ENCODE data around the gene ATOX1. TPM values are rescaled to one million over a fixed set of nuclear protein-coding genes. Genes with fewer than 3 reads are reported as not detected.

Gene ATOX1
- total and polyA plus RNA-seq, 2 of the 8 experiments (the other 6 are each of a cell fraction or from before 2014, with no cell fraction given): 79.9 to 232 TPM

GRCh38 chr5:151724360-151724759, 34.1 kb downstream of the ATOX1 start:
- FAIRE-seq: no peak
- Histone ChIP-seq H3K23me2 (ENCODE audit: low read depth, low read length) (no peaks in the 10 kb centered on the region), H3K9me3 (ENCODE audit: insufficient read depth in 2 of 2, low read depth in 1 of 2, low read length in 1 of 2) (peaks cover 2 to 3% of the 10 kb centered on the region in 2 experiments; a peak in 2 of 4 replicates), H4K5ac (ENCODE audit: insufficient read length, low read depth, low read length) (no peak overlapping the region), H2BK20ac (ENCODE audit: low read length) (no peak overlapping the region), H3K4me3 (ENCODE audit: extremely low read depth in 1 of 4, insufficient read depth in 2 of 4, low read depth in 3 of 4, low read length in 4 of 4) (no peak overlapping the region), H4K91ac (replicated peaks; ENCODE audit: insufficient read length, low read length) (no peak overlapping the region), H3K18ac (ENCODE audit: extremely low read depth, low read length) (no peak overlapping the region), H3K79me1 (ENCODE audit: low read depth, low read length) (no peaks in the 10 kb centered on the region), H3K4me2 (ENCODE audit: insufficient read depth in 1 of 2, low read depth in 2 of 2, low read length in 2 of 2) (no peak overlapping the region), H3K27me3 (replicated peaks in 1 of 4; ENCODE audit: control insufficient read depth in 3 of 4, extremely low read depth in 1 of 4, insufficient read depth in 3 of 4, low read length in 3 of 4) (no peaks in the 10 kb centered on the region), H3K36me3 (ENCODE audit: control insufficient read depth in 2 of 4, insufficient read depth in 4 of 4, low read length in 3 of 4) (peaks cover 0 to 2% (median 0%) of the 10 kb centered on the region in 4 experiments; a peak in 1 of 8 replicates), H2AK5ac (ENCODE audit: low read depth, low read length) (no peak overlapping the region), H2BK120ac (replicated peaks; ENCODE audit: low read depth, low read length) (no peak overlapping the region), H3K14ac (ENCODE audit: insufficient read length) (no peak overlapping the region), H2BK15ac (ENCODE audit: low read length) (no peak overlapping the region), H3K4me1 (replicated peaks in 1 of 4; ENCODE audit: control insufficient read depth in 3 of 4, insufficient read depth in 4 of 4, low read length in 3 of 4) (peaks cover 0 to 10% (median 6%) of the 10 kb centered on the region in 4 experiments; a peak in 4 of 7 replicates), H4K8ac (ENCODE audit: extremely low read depth, insufficient read depth, low read length) (no peak overlapping the region), H3K9ac (replicated peaks in 1 of 4; ENCODE audit: extremely low read depth in 1 of 4, low read depth in 3 of 4, low read length in 3 of 4) (no peak overlapping the region), H3K4ac (replicated peaks; ENCODE audit: insufficient read length, low read depth, low read length) (no peak overlapping the region), H4K20me1 (replicated peaks in 1 of 2; ENCODE audit: control insufficient read depth in 1 of 2, insufficient read depth in 2 of 2, low read length in 2 of 2) (no peaks in the 10 kb centered on the region), H3K27ac (ENCODE audit: low read depth, low read length) (no peak overlapping the region), H3K79me2 (ENCODE audit: control insufficient read depth in 1 of 2, insufficient read depth in 2 of 2, low read length in 2 of 2) (no peaks in the 10 kb centered on the region), H3K23ac (ENCODE audit: insufficient read length) (no peak overlapping the region), H2BK12ac (ENCODE audit: low read depth, low read length) (no peak overlapping the region), H2AFZ (ENCODE audit: low read length) (no peak overlapping the region), H2BK5ac (ENCODE audit: low read depth, low read length) (no peak overlapping the region), H3K56ac (replicated peaks; ENCODE audit: insufficient read length, low read depth, low read length) (no peak overlapping the region)
- no peak for DNase-seq (ENCODE audit: low read depth in 1 of 2, low spot score in 2 of 2)
- 95% methylated on average over 2 of the region's 2 CpGs; no CpG with 5 or more reads in 1 of the 2 experiments for WGBS, 2 experiments (ENCODE audit: extremely low coverage in 1 of 2, insufficient coverage in 1 of 2, insufficient read length in 1 of 2, insufficient replicate concordance in 2 of 2, low coverage in 1 of 2, low lambda C conversion rate in 2 of 2, missing lambda C conversion rate in 1 of 2)
- ChIA-PET CTCF (ENCODE audit: partially characterized antibody) (interaction anchor here (1.8 to 11.6 kb wide), 3 partner anchors 14 to 66 kb away, joined by 4 to 198 read pairs (median 6); no protein-coding TSS in a partner anchor), POLR2A (ENCODE audit: partially characterized antibody) (no interaction called here)
- TF ChIP-seq BRCA1 (IDR thresholded peaks at IDR 0.05; ENCODE audit: low read depth, low read length) (no peak), KDM5A (IDR thresholded peaks at IDR 0.05; ENCODE audit: low read length) (no peak), CTBP2 (IDR thresholded peaks at IDR 0.05; ENCODE audit: borderline replicate concordance, insufficient read depth, insufficient read length, low read length) (no peak), HDAC6 (IDR thresholded peaks at IDR 0.05; ENCODE audit: low read depth, low read length) (no peak), CEBPB (IDR thresholded peaks at IDR 0.05; ENCODE audit: low read depth, low read length) (no peak), RBBP5 (IDR thresholded peaks at IDR 0.05; ENCODE audit: borderline replicate concordance, low read depth, low read length) (no peak)
- TF ChIP-seq, protein P1, sequence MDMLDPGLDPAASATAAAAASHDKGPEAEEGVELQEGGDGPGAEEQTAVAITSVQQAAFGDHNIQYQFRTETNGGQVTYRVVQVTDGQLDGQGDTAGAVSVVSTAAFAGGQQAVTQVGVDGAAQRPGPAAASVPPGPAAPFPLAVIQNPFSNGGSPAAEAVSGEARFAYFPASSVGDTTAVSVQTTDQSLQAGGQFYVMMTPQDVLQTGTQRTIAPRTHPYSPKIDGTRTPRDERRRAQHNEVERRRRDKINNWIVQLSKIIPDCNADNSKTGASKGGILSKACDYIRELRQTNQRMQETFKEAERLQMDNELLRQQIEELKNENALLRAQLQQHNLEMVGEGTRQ (IDR thresholded peaks at IDR 0.05; ENCODE audit: low read length): no peak
- TF ChIP-seq, protein P2, sequence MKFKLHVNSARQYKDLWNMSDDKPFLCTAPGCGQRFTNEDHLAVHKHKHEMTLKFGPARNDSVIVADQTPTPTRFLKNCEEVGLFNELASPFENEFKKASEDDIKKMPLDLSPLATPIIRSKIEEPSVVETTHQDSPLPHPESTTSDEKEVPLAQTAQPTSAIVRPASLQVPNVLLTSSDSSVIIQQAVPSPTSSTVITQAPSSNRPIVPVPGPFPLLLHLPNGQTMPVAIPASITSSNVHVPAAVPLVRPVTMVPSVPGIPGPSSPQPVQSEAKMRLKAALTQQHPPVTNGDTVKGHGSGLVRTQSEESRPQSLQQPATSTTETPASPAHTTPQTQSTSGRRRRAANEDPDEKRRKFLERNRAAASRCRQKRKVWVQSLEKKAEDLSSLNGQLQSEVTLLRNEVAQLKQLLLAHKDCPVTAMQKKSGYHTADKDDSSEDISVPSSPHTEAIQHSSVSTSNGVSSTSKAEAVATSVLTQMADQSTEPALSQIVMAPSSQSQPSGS (IDR thresholded peaks at IDR 0.05; ENCODE audit: low read length): no peak

Measured in H1 (cell line).